Tibial artery (tissue), 4 donors: ENCODE data around the gene GSK3B.

Experiments used
- DNase-seq, 2 donors: peaks; one replicate each; pipeline ENCODE4 v3.0.0-alpha.2; 2019
- H3K27ac ChIP-seq, 2 donors: fragments of 200-600 bp; sonication (generic) in 1 of 2; 1 replicate in 1 of 2; 2 replicates in 1 of 2; pipeline ENCODE4 v1.5.1; 2018 to 2019; ENCODE audit warnings: mild to moderate bottlenecking in 1 of 2
- H3K27me3 ChIP-seq, 2 donors: fragments of 200-600 bp; sonication (generic) in 1 of 2; one replicate each; pipeline versions ENCODE4 v1.5.1 to v1.6.0; 2016 to 2019
- H3K36me3 ChIP-seq, 3 donors: fragments of 200-600 bp; sonication (generic) in 2 of 3; one replicate each; pipeline ENCODE4 v1.5.1; 2016 to 2019; ENCODE audit warnings: mild to moderate bottlenecking in 2 of 3
- H3K4me1 ChIP-seq, 4 donors: fragments of 200-600 bp; sonication (generic) in 2 of 4; 1 replicate in 3 of 4; 2 replicates in 1 of 4; pipeline ENCODE4 v1.5.1; 2016 to 2019
- H3K4me3 ChIP-seq, 2 donors: fragments of 200-600 bp; sonication (generic) in 1 of 2; 1 replicate in 1 of 2; 2 replicates in 1 of 2; pipeline ENCODE4 v1.5.1; 2018 to 2019; ENCODE audit warnings: mild to moderate bottlenecking in 2 of 2
- H3K9me3 ChIP-seq, 3 donors: fragments of 200-600 bp; sonication (generic) in 1 of 3; one replicate each; pipeline ENCODE4 v1.5.1; 2016 to 2019
- CTCF ChIP-seq, 2 experiments: fragments of 200-600 bp in 1 of 2; fragments of 450-650 bp in 1 of 2; IDR thresholded peaks; one replicate each; pipeline ENCODE4 v1.5.1; 2017 to 2019; ENCODE audit warnings: antibody characterized with exemption in 2 of 2, mild to moderate bottlenecking in 1 of 2, moderate library complexity in 1 of 2
- intact Hi-C: fragments of 100-400 bp; cut with DNase I; formaldehyde crosslinking; loops from one replicate; pipeline ENCODE4 v1.15.0; 2023; ENCODE audit warnings: low total_unique reads

Gene GSK3B

GRCh38 chr3:120093119-120093910, 932 bp downstream of the GSK3B start:
- peaks cover 0 to 44% (median 17%) of the 10 kb centered on the region in 4 donors for H3K4me1 ChIP-seq
- no peak for DNase-seq
- H3K27me3 ChIP-seq, result no peaks in the 10 kb centered on the region
- peaks cover 0 to 1% (median 0%) of the 10 kb centered on the region in 3 donors for H3K36me3 ChIP-seq
- H3K27ac ChIP-seq, result peak overlapping the region; percentile 92 to 97
- H3K4me3 ChIP-seq, result peak overlapping the region; percentile 64 to 95
- H3K9me3 ChIP-seq, result no peaks in the 10 kb centered on the region
- TF ChIP-seq CTCF (IDR thresholded peaks at IDR 0.05), result no peak
- intact Hi-C loops, result loop anchor here (10.0 kb wide), 1 partner anchor 651 kb away; the partner anchor contains the start of genes GTF2E1 and RABL3

- H3K36me3 ChIP-seq, result no peaks in the 10 kb centered on the region
- H3K4me1 ChIP-seq, result peaks cover 0 to 44% (median 17%) of the 10 kb centered on the region in 4 donors
- H3K27ac ChIP-seq, result peak overlapping the region in 1 of 2 donors; percentile 92
- H3K27me3 ChIP-seq, result no peaks in the 10 kb centered on the region
- no peak for DNase-seq
- peak overlapping the region; percentile 64 to 95 for H3K4me3 ChIP-seq
- intact Hi-C loops, result loop anchor here (10.0 kb wide), 1 partner anchor 652 kb away; the partner anchor contains the start of genes GTF2E1 and RABL3
- H3K9me3 ChIP-seq, result no peaks in the 10 kb centered on the region
- no peak for TF ChIP-seq CTCF (IDR thresholded peaks at IDR 0.05)
These were observed 1.8 kb downstream of the GSK3B start for GRCh38 chr3:120092474-120092873.

- Histone ChIP-seq H3K36me3 (no peaks in the 10 kb centered on the region), H3K27me3 (no peaks in the 10 kb centered on the region), H3K27ac (no peak overlapping the region), H3K4me3 (peak overlapping the region; percentile 64 to 95), H3K4me1 (peaks cover 0 to 45% (median 15%) of the 10 kb centered on the region in 4 donors), H3K9me3 (no peaks in the 10 kb centered on the region)
- TF ChIP-seq CTCF (IDR thresholded peaks at IDR 0.05), result no peak
- no peak for DNase-seq
- intact Hi-C loops, result loop anchor here (10.0 kb wide), 1 partner anchor 654 kb away; the partner anchor contains the start of genes GTF2E1 and RABL3
These were observed 3.8 kb downstream of the GSK3B start for GRCh38 chr3:120090422-120090821.

- H3K27me3 ChIP-seq, result no peaks in the 10 kb centered on the region
- intact Hi-C loops, result no loop called here
- peaks cover 0 to 45% (median 18%) of the 10 kb centered on the region in 4 donors for H3K4me1 ChIP-seq
- H3K9me3 ChIP-seq, result no peaks in the 10 kb centered on the region
- no peak for TF ChIP-seq CTCF (IDR thresholded peaks at IDR 0.05)
- H3K4me3 ChIP-seq, result no peak overlapping the region
- H3K27ac ChIP-seq, result no peak overlapping the region
- H3K36me3 ChIP-seq, result no peaks in the 10 kb centered on the region
- DNase-seq, result no peak
These were observed 5.2 kb downstream of the GSK3B start for GRCh38 chr3:120089089-120089488.

GRCh38 chr3:120088622-120089021, 5.6 kb downstream of the GSK3B start:
- Histone ChIP-seq H3K36me3 (no peaks in the 10 kb centered on the region), H3K4me3 (no peak overlapping the region), H3K9me3 (no peaks in the 10 kb centered on the region), H3K27ac (no peak overlapping the region), H3K27me3 (no peaks in the 10 kb centered on the region), H3K4me1 (peaks cover 0 to 45% (median 18%) of the 10 kb centered on the region in 4 donors)
- no peak for DNase-seq
- no peak for TF ChIP-seq CTCF (IDR thresholded peaks at IDR 0.05)
- intact Hi-C loops, result no loop called here
